A549 (cell line): ENCODE data around the gene SPG21. TPM values are rescaled to one million over a fixed set of nuclear protein-coding genes. Genes with fewer than 3 reads are reported as not detected.

ENCODE experiments used
- ATAC-seq, 2 experiments: fragments of 200-7000 bp in 1 of 2; fragments of >200 bp in 1 of 2; cut with Nextera tagmentation in 1 of 2; cut with Tn5 transposase in 1 of 2; 3 replicates each; pipeline versions ENCODE4 v1.8.0 to v1.9.1; 2018 to 2020; ENCODE audit warnings: mild to moderate bottlenecking in 1 of 2, moderate library complexity in 1 of 2
- CTCF ChIA-PET: fragments of 300-600 bp; sonication (Branson Sonifier 250); formaldehyde crosslinking; extraction: SDS; loops from one replicate; lab custom pipeline; 2021; ENCODE audit warnings: antibody characterized with exemption, inconsistent platforms; lab: Yijun Ruan, JAX
- POLR2A ChIA-PET: fragments of 350-600 bp; formaldehyde crosslinking; extraction: SDS; loops from one replicate; lab custom pipeline; 2021; ENCODE audit warnings: antibody characterized with exemption, inconsistent platforms; lab: Yijun Ruan, JAX
- DNase-seq, 2 experiments: peaks; one replicate each; pipeline versions ENCODE4 v3.0.0 to v3.0.0-alpha.2; 2011 to 2016; ENCODE audit warnings: low read depth in 1 of 2, low spot score in 1 of 2
- FAIRE-seq: peaks from 2 replicates; lab custom pipeline; 2011; peaks lifted over from hg19 to GRCh38; lab: Jason Lieb, UNC
- H3K27ac ChIP-seq, 2 experiments: fragments of >200 bp; sonication (Bioruptor Twin); formaldehyde crosslinking; 3 replicates each; pipeline ENCODE4 v1.5.1; 2016 to 2017
- H3K4me1 ChIP-seq: fragments of >200 bp; sonication (Bioruptor Twin); formaldehyde crosslinking; 3 replicates; pipeline ENCODE4 v1.6.1; 2016
- H3K4me2 ChIP-seq: fragments of >200 bp; sonication (Bioruptor Twin); formaldehyde crosslinking; 3 replicates; pipeline ENCODE4 v1.6.1; 2016
- H3K4me3 ChIP-seq: fragments of >200 bp; sonication (Bioruptor Twin); formaldehyde crosslinking; 3 replicates; pipeline ENCODE4 v1.5.1; 2016
- H3K9me3 ChIP-seq: fragments of >200 bp; sonication (Bioruptor Twin); formaldehyde crosslinking; 3 replicates; pipeline ENCODE4 v1.6.1; 2016
- CBX2 ChIP-seq: fragments of 200-600 bp; sonication (generic); IDR thresholded peaks from 2 replicates; pipeline ENCODE4 v1.6.1; 2016; ENCODE audit warnings: low read depth, mild to moderate bottlenecking, borderline replicate concordance
- CBX8 ChIP-seq: fragments of 200-600 bp; sonication (generic); IDR thresholded peaks from 2 replicates; pipeline ENCODE4 v1.6.1; 2016
- CEBPB ChIP-seq, 2 experiments: fragments of >200 bp in 1 of 2; sonication (Bioruptor Twin) in 1 of 2; formaldehyde crosslinking in 1 of 2; IDR thresholded peaks; 2 replicates each; pipeline ENCODE4 v1.6.1; 2012 to 2016
- CTCF ChIP-seq: fragments of >200 bp; sonication (Bioruptor Twin); formaldehyde crosslinking; IDR thresholded peaks from 3 replicates; pipeline ENCODE4 v1.5.1; 2016
- ELK1 ChIP-seq: fragments of 150-350 bp; IDR thresholded peaks from 2 replicates; pipeline ENCODE4 v1.6.1; 2014; ENCODE audit warnings: low read depth, mild to moderate bottlenecking, low read length
- FOSL2 ChIP-seq, 2 experiments: fragments of 450-650 bp in 1 of 2; fragments of >200 bp in 1 of 2; sonication (Bioruptor Twin) in 1 of 2; formaldehyde crosslinking; IDR thresholded peaks; 2 replicates each; pipeline versions ENCODE4 v1.5.0 to v1.6.1; 2016 to 2020; ENCODE audit warnings: mild to moderate bottlenecking in 1 of 2, moderate library complexity in 1 of 2
- HES2 ChIP-seq: fragments of >200 bp; sonication (Bioruptor Twin); formaldehyde crosslinking; IDR thresholded peaks from 2 replicates; pipeline ENCODE4 v1.6.1; 2016
- HMGXB4 ChIP-seq: fragments of 250-450 bp; sonication (Bioruptor Pico); IDR thresholded peaks from 2 replicates; pipeline ENCODE4 v1.5.0; 2021; ENCODE audit warnings: mild to moderate bottlenecking, moderate library complexity, borderline replicate concordance
- HOXA7 ChIP-seq: fragments of 250-450 bp; sonication (Bioruptor Pico); IDR thresholded peaks from 2 replicates; pipeline ENCODE4 v1.5.0; 2020; ENCODE audit warnings: mild to moderate bottlenecking, moderate library complexity
- HOXB13 ChIP-seq: fragments of 250-450 bp; sonication (Bioruptor Pico); IDR thresholded peaks from 2 replicates; pipeline ENCODE4 v1.5.0; 2020; ENCODE audit warnings: low read depth, mild to moderate bottlenecking, moderate library complexity
- HOXB5 ChIP-seq: fragments of 250-450 bp; sonication (Bioruptor Pico); IDR thresholded peaks from 2 replicates; pipeline ENCODE4 v1.5.0; 2020; ENCODE audit warnings: mild to moderate bottlenecking, moderate library complexity
- KDM5A ChIP-seq: fragments of 200-600 bp; sonication (generic); IDR thresholded peaks from 2 replicates; pipeline ENCODE4 v1.6.1; 2016; ENCODE audit warnings: antibody characterized with exemption, mild to moderate bottlenecking
- MAFK ChIP-seq: fragments of 450-650 bp; IDR thresholded peaks from 2 replicates; pipeline ENCODE4 v1.6.1; 2014; ENCODE audit not compliant: partially characterized antibody
- MAX ChIP-seq: IDR thresholded peaks from 2 replicates; pipeline ENCODE4 v1.6.1; 2012
- MYC ChIP-seq: IDR thresholded peaks from 2 replicates; pipeline ENCODE4 v1.6.1; 2012; ENCODE audit warnings: mild to moderate bottlenecking, inconsistent platforms, low read length, improper control_type of control experiment, borderline replicate concordance
- NFE2L2 ChIP-seq: fragments of 150-350 bp; conservative IDR thresholded peaks from 2 replicates; pipeline ENCODE4 v1.6.1; 2014; ENCODE audit warnings: low read length
- NR3C1 ChIP-seq: fragments of >200 bp; sonication (Bioruptor Twin); formaldehyde crosslinking; IDR thresholded peaks from 3 replicates; pipeline ENCODE4 v1.6.1; 2017
- PBX3 ChIP-seq: IDR thresholded peaks from 2 replicates; pipeline ENCODE4 v1.6.1; 2012
- RFX5 ChIP-seq: fragments of 450-650 bp; IDR thresholded peaks from 2 replicates; pipeline ENCODE4 v1.7.1; 2014; ENCODE audit warnings: antibody characterized with exemption, mild to moderate bottlenecking, moderate library complexity
- TFCP2L1 ChIP-seq: fragments of 250-450 bp; sonication (Bioruptor Pico); IDR thresholded peaks from 2 replicates; pipeline ENCODE4 v1.5.0; 2021; ENCODE audit warnings: mild to moderate bottlenecking
- USF2 ChIP-seq: fragments of 450-650 bp; IDR thresholded peaks from 2 replicates; pipeline ENCODE4 v1.6.1; 2014; ENCODE audit warnings: antibody characterized with exemption
- ZFP36 ChIP-seq: fragments of 450-650 bp; IDR thresholded peaks from 2 replicates; pipeline ENCODE4 v1.6.1; 2014; ENCODE audit warnings: borderline replicate concordance; ENCODE audit not compliant: partially characterized antibody
- ZSCAN20 ChIP-seq: fragments of 250-450 bp; sonication (Bioruptor Pico); IDR thresholded peaks from 2 replicates; pipeline ENCODE4 v1.8.0; 2022; ENCODE audit warnings: mild to moderate bottlenecking, moderate library complexity
- WGBS: methylation state at CpG from one replicate; pipeline ENCODE4 v1.1.6; 2017; ENCODE audit errors: missing lambda C conversion rate; 5-methylcytosine and 5-hydroxymethylcytosine counted together
- polyA plus RNA-seq, 4 experiments: library from polyadenylated mRNA; depleted of rRNA in 3 of 4; stranded (reverse); fragments of >200 nt; fragmentation: RNase III in 1 of 4; extraction: RNeasy Plus Mini Kit Qiagen cat#74134 plus additional on column Dnase treatment in 1 of 4; gene quantifications; 2 replicates in 3 of 4; 3 replicates in 1 of 4; pipeline ENCODE4 v1.2.3, GENCODE V29; 2011 to 2017

Gene SPG21
- polyA plus RNA-seq, 2 of the 4 experiments (the other 2 are of a cell fraction): 117 to 155 TPM

GRCh38 chr15:64938192-64938591, 51.5 kb downstream of the SPG21 start:
- H3K9me3 ChIP-seq: no peaks in the 10 kb centered on the region
- ATAC-seq (peak in 1 of 2 experiments; percentile 49; a peak in 2 of 6 replicates), FAIRE-seq (peak; percentile 18), DNase-seq (peak in 1 of 2 experiments; percentile 31)
- no peak overlapping the region for H3K27ac ChIP-seq
- POLR2A ChIA-PET: no interaction called here
- H3K4me1 ChIP-seq: peaks cover 7% of the 10 kb centered on the region; the same call in 2 of the 3 replicates
- CTCF ChIA-PET: no interaction called here
- TF ChIP-seq FOSL2 (IDR thresholded peaks at IDR 0.05) (no peak), FOSL2 (CRISPR knock-in tag; IDR thresholded peaks at IDR 0.05) (peak; percentile 58; the same call in 1 of the 2 replicates), ZSCAN20 (CRISPR knock-in tag) (no peak)
- H3K4me3 ChIP-seq: no peak overlapping the region
- WGBS: 54% methylated on average over 3 of the region's 3 CpGs
- H3K4me2 ChIP-seq: peak overlapping the region; percentile 6; the same call in 1 of the 3 replicates

GRCh38 chr15:64934023-64934422, 55.7 kb downstream of the SPG21 start:
- Histone ChIP-seq H3K4me2 (no peak overlapping the region), H3K27ac (no peak overlapping the region), H3K4me1 (peaks cover 7% of the 10 kb centered on the region; the same call in 2 of the 3 replicates), H3K9me3 (no peaks in the 10 kb centered on the region), H3K4me3 (no peak overlapping the region)
- CTCF ChIA-PET: interaction anchor here (0.7 kb wide), 1 partner anchor 10 kb away, joined by 3 read pairs; no protein-coding TSS in a partner anchor
- FAIRE-seq: no peak
- 88% methylated on average over 11 of the region's 11 CpGs for WGBS
- no peak for ATAC-seq
- no peak for TF ChIP-seq NFE2L2
- TF ChIP-seq CBX2: no peak
- TF ChIP-seq MAX: no peak
- TF ChIP-seq USF2: no peak
- TF ChIP-seq MYC: no peak
- no peak for TF ChIP-seq ELK1
- no peak for TF ChIP-seq HMGXB4
- no peak for TF ChIP-seq NR3C1
- no peak for TF ChIP-seq MAFK
- TF ChIP-seq, all 56 proteins: peak for 0
- POLR2A ChIA-PET: no interaction called here
- DNase-seq: no peak

- FAIRE-seq (no peak), DNase-seq (no peak), ATAC-seq (no peak; a peak in 1 of 6 replicates)
- H3K4me2 ChIP-seq: no peak overlapping the region
- no peaks in the 10 kb centered on the region for H3K4me1 ChIP-seq
- no peaks in the 10 kb centered on the region for H3K9me3 ChIP-seq
- H3K4me3 ChIP-seq: no peak overlapping the region
- no peak for TF ChIP-seq KDM5A
- no peak for TF ChIP-seq PBX3
- no peak for TF ChIP-seq CEBPB (IDR thresholded peaks at IDR 0.05)
- TF ChIP-seq CTCF: no peak
- no peak for TF ChIP-seq HOXB13
- no peak for TF ChIP-seq TFCP2L1 (CRISPR knock-in tag)
- TF ChIP-seq HOXA7 (CRISPR knock-in tag): no peak
- no peak for TF ChIP-seq CBX8
- no peak for TF ChIP-seq ZFP36
- TF ChIP-seq HES2: no peak
- no peak for TF ChIP-seq HOXB5
- TF ChIP-seq RFX5: no peak
- 76% methylated on average over 8 of the region's 8 CpGs for WGBS
- ChIA-PET POLR2A (no interaction called here), CTCF (interaction anchor here (0.6 kb wide), 1 partner anchor 617 kb away, joined by 3 read pairs; no protein-coding TSS in a partner anchor)
- no peak overlapping the region for H3K27ac ChIP-seq
Measured at GRCh38 chr15:64931381-64931780, 58.3 kb downstream of the SPG21 start.
